ENCODE data around the gene TMEM19.
A peak's percentile ranks its signal among the peaks of the same experiment; 100 is the strongest.
"Not testable (repeated sequence)": the region's sequence is repeated elsewhere in the genome, so short reads cannot be mapped to it uniquely, and the experiment has no call there.

The TMEM19 gene

DNA sequence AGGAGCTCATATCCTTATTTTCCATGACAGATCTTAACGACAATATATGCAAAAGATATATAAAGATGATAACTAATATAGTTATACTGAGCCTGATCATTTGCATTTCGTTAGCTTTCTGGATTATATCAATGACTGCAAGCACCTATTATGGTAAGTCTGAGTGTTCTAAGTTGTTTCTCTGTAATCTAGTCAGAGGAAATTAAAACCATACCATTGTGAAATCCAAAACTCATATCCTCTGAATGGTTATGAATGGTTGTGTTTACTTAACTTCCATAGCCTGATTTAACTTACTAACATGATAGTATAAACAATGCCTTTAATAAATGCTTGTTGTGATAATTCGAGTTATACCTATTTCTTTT, 760 bp downstream of the TMEM19 start:
- Mint-ChIP-seq H3K9me3 (no peaks in the 10 kb centered on the region), H3K27ac (peak overlapping the region; percentile 97), H3K36me3 (ENCODE audit: low read depth) (peaks cover 5% of the 10 kb centered on the region), H3K27me3 (no peaks in the 10 kb centered on the region), H3K4me3 (peak overlapping the region; percentile 91), H3K4me1 (ENCODE audit: low read depth) (peaks cover 41% of the 10 kb centered on the region)
- DNase-seq, result no peak

- H3K9me3 Mint-ChIP-seq; H3K36me3 Mint-ChIP-seq (ENCODE audit: low read depth); H3K27ac Mint-ChIP-seq; H3K27me3 Mint-ChIP-seq; DNase-seq: not testable (repeated sequence)
- Mint-ChIP-seq H3K4me1 (ENCODE audit: low read depth) (peaks cover 41% of the 10 kb centered on the region), H3K4me3 (peak overlapping the region; percentile 91)
Observed at GRCh38 chr12:71687172-71687571, 1.3 kb downstream of the TMEM19 start.

GRCh38 chr12:71688961-71689570, 3.2 kb downstream of the TMEM19 start:
- H3K27me3 Mint-ChIP-seq, result no peaks in the 10 kb centered on the region
- DNase-seq, result no peak
- peaks cover 12% of the 10 kb centered on the region for H3K36me3 Mint-ChIP-seq (ENCODE audit: low read depth)
- no peaks in the 10 kb centered on the region for H3K9me3 Mint-ChIP-seq
- no peak overlapping the region for H3K4me3 Mint-ChIP-seq
- H3K27ac Mint-ChIP-seq, result no peak overlapping the region
- peaks cover 39% of the 10 kb centered on the region for H3K4me1 Mint-ChIP-seq (ENCODE audit: low read depth)

- peaks cover 32% of the 10 kb centered on the region for H3K4me1 Mint-ChIP-seq (ENCODE audit: low read depth)
- peaks cover 10% of the 10 kb centered on the region for H3K36me3 Mint-ChIP-seq (ENCODE audit: low read depth)
- no peaks in the 10 kb centered on the region for H3K27me3 Mint-ChIP-seq
- no peak overlapping the region for H3K4me3 Mint-ChIP-seq
- H3K27ac Mint-ChIP-seq, result no peak overlapping the region
- H3K9me3 Mint-ChIP-seq, result no peaks in the 10 kb centered on the region
- no peak for DNase-seq
Observed at GRCh38 chr12:71691504-71692129, 5.7 kb downstream of the TMEM19 start.

DNA sequence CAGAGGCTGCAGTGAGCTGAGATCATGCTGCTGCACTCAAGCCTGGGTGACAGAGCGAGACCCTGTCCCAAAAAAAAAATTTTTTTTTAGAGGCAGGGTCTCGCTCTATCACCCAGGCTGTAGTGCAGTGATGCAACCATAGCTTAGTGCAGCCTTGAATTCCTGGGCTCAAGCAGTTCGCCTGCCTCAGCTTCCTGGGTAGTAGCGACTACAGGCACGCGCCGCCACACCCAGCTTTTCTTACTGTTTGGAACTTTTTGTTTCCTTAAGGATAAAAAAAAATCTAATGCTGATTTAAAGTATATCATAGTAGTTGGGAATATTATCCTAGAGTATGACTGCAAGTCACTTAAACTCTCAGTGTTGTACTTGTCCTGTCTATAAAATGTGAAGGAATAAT, 7.2 kb downstream of the TMEM19 start:
- Mint-ChIP-seq H3K27me3 (no peaks in the 10 kb centered on the region), H3K9me3 (no peaks in the 10 kb centered on the region), H3K4me3 (no peak overlapping the region), H3K4me1 (ENCODE audit: low read depth) (peaks cover 22% of the 10 kb centered on the region), H3K36me3 (ENCODE audit: low read depth) (peaks cover 21% of the 10 kb centered on the region), H3K27ac (no peak overlapping the region)
- DNase-seq, result no peak

DNA sequence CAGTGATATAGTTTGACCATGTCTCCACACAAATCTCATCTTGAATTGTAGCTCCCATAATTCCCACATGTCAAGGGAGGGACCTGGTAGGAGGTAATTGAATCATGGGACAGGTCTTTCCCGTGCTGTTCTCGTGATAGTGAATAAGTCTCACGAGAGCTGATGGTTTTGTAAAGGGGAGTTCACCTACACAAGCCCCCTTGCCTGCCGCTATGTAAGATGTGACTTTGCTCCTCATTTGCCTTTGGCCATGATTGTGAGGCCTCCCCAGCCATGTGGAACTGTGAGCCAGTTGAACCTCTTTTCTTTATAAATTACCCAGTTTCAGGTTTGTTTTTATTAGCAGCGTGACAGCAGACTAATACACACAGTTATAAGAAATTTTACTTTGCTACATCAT, 7.8 kb downstream of the TMEM19 start:
- not testable (repeated sequence) for H3K27ac Mint-ChIP-seq, H3K27me3 Mint-ChIP-seq, DNase-seq, H3K4me3 Mint-ChIP-seq, H3K9me3 Mint-ChIP-seq
- Mint-ChIP-seq H3K4me1 (ENCODE audit: low read depth) (peaks cover 17% of the 10 kb centered on the region), H3K36me3 (ENCODE audit: low read depth) (peaks cover 24% of the 10 kb centered on the region)

DNA sequence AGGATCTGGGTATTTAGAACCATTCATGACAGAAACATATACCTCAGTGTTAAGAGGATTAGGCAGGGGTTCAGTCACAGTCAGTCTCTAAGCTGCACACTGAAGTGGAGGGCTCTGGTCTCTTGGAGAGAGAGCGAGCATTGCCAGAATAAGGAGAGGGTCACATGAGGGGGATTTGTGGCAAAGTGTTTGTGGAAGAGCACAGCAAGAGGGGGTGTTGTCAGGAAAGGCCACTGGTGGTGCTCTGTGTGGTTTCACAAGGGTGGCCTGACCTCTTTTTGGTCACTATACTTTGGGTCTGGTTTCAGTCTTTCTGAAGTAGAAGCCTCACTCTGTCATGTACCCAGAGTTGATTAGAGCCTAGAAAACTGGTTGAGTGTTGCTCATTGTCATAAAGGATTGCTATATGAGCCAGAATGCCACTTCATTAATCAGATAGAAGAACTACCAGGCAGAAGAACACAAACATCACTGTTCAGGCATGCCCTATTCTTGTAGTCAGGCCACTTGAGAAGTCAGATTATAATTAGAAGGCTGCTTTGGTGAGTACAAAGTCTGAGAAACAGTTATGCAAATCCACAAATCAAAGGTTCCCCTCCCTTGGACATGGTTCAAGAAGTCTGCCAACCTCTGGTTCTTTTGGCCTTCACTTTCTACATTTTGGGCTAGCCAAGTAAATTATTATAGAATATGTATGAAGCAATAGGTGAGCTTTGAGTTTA, 8.4 kb downstream of the TMEM19 start:
- peaks cover 12% of the 10 kb centered on the region for H3K4me1 Mint-ChIP-seq (ENCODE audit: low read depth)
- no peaks in the 10 kb centered on the region for H3K9me3 Mint-ChIP-seq
- no peak for DNase-seq
- H3K27me3 Mint-ChIP-seq, result no peaks in the 10 kb centered on the region
- no peak overlapping the region for H3K4me3 Mint-ChIP-seq
- H3K36me3 Mint-ChIP-seq (ENCODE audit: low read depth), result peaks cover 30% of the 10 kb centered on the region
- peak overlapping the region; percentile 72 for H3K27ac Mint-ChIP-seq

DNA sequence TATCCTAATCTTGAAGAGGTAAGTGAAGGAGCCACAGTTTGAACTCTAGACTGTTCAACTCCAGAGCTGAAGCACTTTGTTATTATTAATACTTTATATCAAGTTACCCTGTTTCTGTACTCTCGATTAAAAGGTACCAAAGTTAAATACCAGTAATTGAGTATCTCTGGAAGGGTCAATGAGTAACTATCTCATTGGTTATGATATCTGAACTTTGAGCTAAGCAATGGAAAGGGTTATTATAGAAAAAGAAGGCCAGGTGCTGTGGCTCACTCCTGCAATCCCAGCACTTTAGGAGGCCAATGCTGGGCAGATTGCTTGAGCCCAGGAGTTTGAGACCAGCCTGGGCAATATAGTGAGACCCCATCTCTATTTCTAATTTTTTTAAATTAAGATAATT, 9.9 kb downstream of the TMEM19 start:
- DNase-seq, result no peak
- Mint-ChIP-seq H3K27me3 (no peaks in the 10 kb centered on the region), H3K27ac (no peak overlapping the region), H3K4me1 (ENCODE audit: low read depth) (peaks cover 9% of the 10 kb centered on the region), H3K9me3 (no peaks in the 10 kb centered on the region), H3K4me3 (no peak overlapping the region), H3K36me3 (ENCODE audit: low read depth) (peaks cover 42% of the 10 kb centered on the region)

- H3K4me3 Mint-ChIP-seq; H3K4me1 Mint-ChIP-seq (ENCODE audit: low read depth); H3K9me3 Mint-ChIP-seq; DNase-seq; H3K27me3 Mint-ChIP-seq; H3K27ac Mint-ChIP-seq: not testable (repeated sequence)
- peaks cover 52% of the 10 kb centered on the region for H3K36me3 Mint-ChIP-seq (ENCODE audit: low read depth)
Observed at GRCh38 chr12:71702181-71702580, 16.3 kb downstream of the TMEM19 start.

GRCh38 chr12:71702590-71702989, 16.7 kb downstream of the TMEM19 start:
- Mint-ChIP-seq H3K4me1 (ENCODE audit: low read depth) (peaks cover 1% of the 10 kb centered on the region), H3K27me3 (no peaks in the 10 kb centered on the region), H3K27ac (no peak overlapping the region), H3K4me3 (no peak overlapping the region), H3K9me3 (no peaks in the 10 kb centered on the region), H3K36me3 (ENCODE audit: low read depth) (peaks cover 49% of the 10 kb centered on the region)
- no peak for DNase-seq

- Mint-ChIP-seq H3K36me3 (ENCODE audit: low read depth) (peaks cover 43% of the 10 kb centered on the region), H3K4me3 (no peak overlapping the region), H3K9me3 (no peaks in the 10 kb centered on the region), H3K27me3 (no peaks in the 10 kb centered on the region), H3K4me1 (ENCODE audit: low read depth) (peaks cover 4% of the 10 kb centered on the region), H3K27ac (no peak overlapping the region)
- DNase-seq, result no peak
Observed at GRCh38 chr12:71703206-71703605, 17.3 kb downstream of the TMEM19 start.

GRCh38 chr12:71704920-71705319, 19.0 kb downstream of the TMEM19 start:
- H3K36me3 Mint-ChIP-seq (ENCODE audit: low read depth), result peaks cover 33% of the 10 kb centered on the region
- peaks cover 4% of the 10 kb centered on the region for H3K4me1 Mint-ChIP-seq (ENCODE audit: low read depth)
- no peak for DNase-seq
- H3K27ac Mint-ChIP-seq, result no peak overlapping the region
- H3K9me3 Mint-ChIP-seq, result no peaks in the 10 kb centered on the region
- no peak overlapping the region for H3K4me3 Mint-ChIP-seq
- no peaks in the 10 kb centered on the region for H3K27me3 Mint-ChIP-seq

- Mint-ChIP-seq H3K27ac (no peak overlapping the region), H3K4me3 (no peak overlapping the region), H3K36me3 (ENCODE audit: low read depth) (peaks cover 16% of the 10 kb centered on the region), H3K4me1 (ENCODE audit: low read depth) (peaks cover 7% of the 10 kb centered on the region), H3K27me3 (peaks cover 3% of the 10 kb centered on the region), H3K9me3 (peaks cover 25% of the 10 kb centered on the region)
- no peak for DNase-seq
Observed at GRCh38 chr12:71708658-71709057, 22.8 kb downstream of the TMEM19 start.

DNA sequence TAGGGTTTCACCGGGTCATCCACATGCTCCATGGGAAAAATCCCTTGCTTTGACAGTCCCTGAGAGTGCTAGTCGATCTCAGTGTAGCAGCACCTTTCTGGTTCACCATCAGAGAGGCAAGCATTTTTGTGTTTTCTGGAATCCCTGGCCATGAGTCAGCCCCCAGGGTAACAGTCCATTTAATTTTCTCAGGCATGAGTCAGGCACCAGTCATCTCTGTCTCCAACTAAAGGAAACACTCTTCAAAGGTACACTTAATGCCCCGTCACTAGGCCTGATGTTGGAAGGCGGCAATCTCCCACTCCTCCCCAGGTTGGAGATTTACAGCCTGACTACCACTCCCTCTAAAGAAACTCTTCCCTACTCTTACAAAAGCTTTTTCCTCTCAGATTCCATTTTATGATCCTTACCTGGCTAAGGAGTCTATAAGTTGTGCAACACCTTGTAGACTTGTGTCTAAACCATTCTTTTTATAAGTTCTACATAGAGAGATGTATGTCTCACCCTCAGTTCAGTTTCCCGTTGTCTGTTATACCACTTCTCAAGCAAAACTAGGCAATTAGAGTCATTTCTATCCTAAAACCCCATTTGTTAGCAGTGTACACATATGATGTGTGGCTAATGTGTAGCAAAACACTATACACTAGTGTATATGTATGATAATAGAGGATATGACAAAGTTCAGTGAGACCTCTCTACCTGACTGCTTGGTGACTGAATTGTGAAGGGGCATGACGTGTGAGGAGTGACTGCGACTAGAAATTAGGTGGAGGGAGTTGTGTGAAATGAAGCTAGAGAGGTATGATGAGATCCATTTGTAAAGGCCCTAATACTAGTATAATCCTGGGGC, 24.6 kb downstream of the TMEM19 start:
- Mint-ChIP-seq H3K4me1 (ENCODE audit: low read depth) (peaks cover 7% of the 10 kb centered on the region), H3K36me3 (ENCODE audit: low read depth) (peaks cover 9% of the 10 kb centered on the region), H3K27ac (no peak overlapping the region), H3K4me3 (no peak overlapping the region), H3K27me3 (peaks cover 3% of the 10 kb centered on the region), H3K9me3 (peaks cover 39% of the 10 kb centered on the region)
- no peak for DNase-seq

Measured in activated T-cell treated with anti-CD3 and anti-CD28 coated beads, Interleukin-2, amount 50 U/mL, for 24 hours (primary cell).